ENCODE data around the gene IRF9.

Gene IRF9

GRCh38 chr14:24188251-24189058 lies 27.4 kb downstream of the IRF9 start, which contains the start of gene IPO4 (continued):
- TF ChIP-seq ZNF658 (tag by site-specific recombination; IDR thresholded peaks at IDR 0.05) (no peak), ZNF707 (tag by site-specific recombination; IDR thresholded peaks at IDR 0.05) (no peak), ZBTB21 (tag by site-specific recombination; IDR thresholded peaks at IDR 0.05) (peak; percentile 49; the same call in 1 of the 2 replicates), ZNF670 (tag by site-specific recombination; IDR thresholded peaks at IDR 0.05; ENCODE audit: low read depth) (no peak), ZNF843 (tag by site-specific recombination; IDR thresholded peaks at IDR 0.05) (peak; percentile 70), ZNF600 (tag by site-specific recombination; IDR thresholded peaks at IDR 0.05) (peak; percentile 86), ZNF121 (tag by site-specific recombination; IDR thresholded peaks at IDR 0.05) (0 out of 2 replicates have a peak, but pooled peaks have one; percentile 11), ZNF501 (tag by site-specific recombination; IDR thresholded peaks at IDR 0.05) (peak; percentile 90), ZNF704 (tag by site-specific recombination; IDR thresholded peaks at IDR 0.05) (no peak; the same call in 1 of the 2 replicates), ZNF623 (tag by site-specific recombination; IDR thresholded peaks at IDR 0.05) (peak; percentile 40; the same call in 1 of the 2 replicates), ZBTB20 (tag by site-specific recombination; IDR thresholded peaks at IDR 0.05) (peak; percentile 55; the same call in 1 of the 2 replicates), ZNF561 (tag by site-specific recombination; IDR thresholded peaks at IDR 0.05; ENCODE audit: borderline replicate concordance) (peak; percentile 97), SP3 (tag by site-specific recombination; IDR thresholded peaks at IDR 0.05) (peak; percentile 90), ZNF302 (tag by site-specific recombination; IDR thresholded peaks at IDR 0.05; ENCODE audit: low read depth) (no peak), ZNF521 (tag by site-specific recombination; IDR thresholded peaks at IDR 0.05) (no peak), MYNN (tag by site-specific recombination; IDR thresholded peaks at IDR 0.05; ENCODE audit: borderline replicate concordance) (no peak), MEIS1 (CRISPR knock-in tag; IDR thresholded peaks at IDR 0.05; ENCODE audit: borderline replicate concordance) (no peak), ZNF146 (tag by site-specific recombination; IDR thresholded peaks at IDR 0.05) (peak; percentile 88), ZNF404 (tag by site-specific recombination; IDR thresholded peaks at IDR 0.05) (no peak), ZNF391 (tag by site-specific recombination; IDR thresholded peaks at IDR 0.05; ENCODE audit: borderline replicate concordance, low read depth) (peak; percentile 95), ZBTB7A (tag by site-specific recombination; IDR thresholded peaks at IDR 0.05; ENCODE audit: low read depth) (0 out of 2 replicates have a peak, but pooled peaks have one; percentile 17), ZBTB1 (tag by site-specific recombination; IDR thresholded peaks at IDR 0.05) (0 out of 2 replicates have a peak, but pooled peaks have one; percentile 20), ZNF830 (tag by site-specific recombination; IDR thresholded peaks at IDR 0.05; ENCODE audit: low read depth) (no peak), ZNF248 (tag by site-specific recombination; IDR thresholded peaks at IDR 0.05) (no peak), ZIC2 (tag by site-specific recombination; IDR thresholded peaks at IDR 0.05) (peak; percentile 79), ZNF596 (tag by site-specific recombination; IDR thresholded peaks at IDR 0.05) (no peak), ZNF133 (tag by site-specific recombination; IDR thresholded peaks at IDR 0.05) (no peak), KLF1 (tag by site-specific recombination; IDR thresholded peaks at IDR 0.05) (peak; percentile 94), ZFP69B (tag by site-specific recombination; IDR thresholded peaks at IDR 0.05) (peak; percentile 73; the same call in 1 of the 2 replicates), ZNF560 (tag by site-specific recombination; IDR thresholded peaks at IDR 0.05; ENCODE audit: borderline replicate concordance) (no peak), ZNF555 (tag by site-specific recombination; conservative IDR thresholded peaks at IDR 0.05) (no peak), SALL2 (tag by site-specific recombination; IDR thresholded peaks at IDR 0.05; ENCODE audit: borderline replicate concordance) (0 out of 2 replicates have a peak, but pooled peaks have one; percentile 77), ZNF114 (tag by site-specific recombination; IDR thresholded peaks at IDR 0.05) (no peak), KLF9 (tag by site-specific recombination; IDR thresholded peaks at IDR 0.05; ENCODE audit: low read depth) (peak; percentile 93), ZSCAN30 (tag by site-specific recombination; IDR thresholded peaks at IDR 0.05) (peak; percentile 87), ZNF791 (tag by site-specific recombination; IDR thresholded peaks at IDR 0.05) (no peak)
- TF ChIP-seq, protein P1, sequence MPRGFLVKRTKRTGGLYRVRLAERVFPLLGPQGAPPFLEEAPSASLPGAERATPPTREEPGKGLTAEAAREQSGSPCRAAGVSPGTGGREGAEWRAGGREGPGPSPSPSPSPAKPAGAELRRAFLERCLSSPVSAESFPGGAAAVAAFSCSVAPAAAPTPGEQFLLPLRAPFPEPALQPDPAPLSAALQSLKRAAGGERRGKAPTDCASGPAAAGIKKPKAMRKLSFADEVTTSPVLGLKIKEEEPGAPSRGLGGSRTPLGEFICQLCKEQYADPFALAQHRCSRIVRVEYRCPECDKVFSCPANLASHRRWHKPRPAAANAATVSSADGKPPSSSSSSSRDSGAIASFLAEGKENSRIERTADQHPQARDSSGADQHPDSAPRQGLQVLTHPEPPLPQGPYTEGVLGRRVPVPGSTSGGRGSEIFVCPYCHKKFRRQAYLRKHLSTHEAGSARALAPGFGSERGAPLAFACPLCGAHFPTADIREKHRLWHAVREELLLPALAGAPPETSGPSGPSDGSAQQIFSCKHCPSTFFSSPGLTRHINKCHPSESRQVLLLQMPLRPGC (tag by site-specific recombination; IDR thresholded peaks at IDR 0.05) = peak; percentile 89
- TF ChIP-seq, protein P2, sequence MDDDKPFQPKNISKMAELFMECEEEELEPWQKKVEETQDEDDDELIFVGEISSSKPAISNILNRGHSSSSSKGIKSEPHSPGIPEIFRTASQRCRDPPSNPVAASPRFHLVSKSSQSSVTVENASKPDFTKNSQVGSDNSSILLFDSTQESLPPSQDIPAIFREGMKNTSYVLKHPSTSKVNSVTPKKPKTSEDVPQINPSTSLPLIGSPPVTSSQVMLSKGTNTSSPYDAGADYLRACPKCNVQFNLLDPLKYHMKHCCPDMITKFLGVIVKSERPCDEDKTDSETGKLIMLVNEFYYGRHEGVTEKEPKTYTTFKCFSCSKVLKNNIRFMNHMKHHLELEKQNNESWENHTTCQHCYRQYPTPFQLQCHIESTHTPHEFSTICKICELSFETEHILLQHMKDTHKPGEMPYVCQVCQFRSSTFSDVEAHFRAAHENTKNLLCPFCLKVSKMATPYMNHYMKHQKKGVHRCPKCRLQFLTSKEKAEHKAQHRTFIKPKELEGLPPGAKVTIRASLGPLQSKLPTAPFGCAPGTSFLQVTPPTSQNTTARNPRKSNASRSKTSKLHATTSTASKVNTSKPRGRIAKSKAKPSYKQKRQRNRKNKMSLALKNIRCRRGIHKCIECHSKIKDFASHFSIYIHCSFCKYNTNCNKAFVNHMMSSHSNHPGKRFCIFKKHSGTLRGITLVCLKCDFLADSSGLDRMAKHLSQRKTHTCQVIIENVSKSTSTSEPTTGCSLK (tag by site-specific recombination; IDR thresholded peaks at IDR 0.05) = no peak
